ENCODE measurements around the gene COL20A1. TPM values are rescaled to one million over a fixed set of nuclear protein-coding genes. Genes with fewer than 3 reads are reported as not detected.

COL20A1 gene
- total RNA-seq, 1 donor from 2014 or later = 0.14 TPM

- no peak for DNase-seq (ENCODE audit: low spot score)
These were observed 54.2 kb downstream of the COL20A1 start for GRCh38 chr20:63347081-63347741.

GRCh38 chr20:63347950-63348827 is 55.2 kb downstream of the COL20A1 start:
- no peak for DNase-seq (ENCODE audit: low spot score)

- no peak for DNase-seq (ENCODE audit: low spot score)
These were observed 56.0 kb downstream of the COL20A1 start for GRCh38 chr20:63348828-63349515.

- no peak for DNase-seq (ENCODE audit: low spot score)
These were observed 56.5 kb downstream of the COL20A1 start for GRCh38 chr20:63349516-63349895.

- no peak for DNase-seq (ENCODE audit: low spot score)
These were observed 57.2 kb downstream of the COL20A1 start for GRCh38 chr20:63350196-63350595.

GRCh38 chr20:63350597-63351325 is 57.8 kb downstream of the COL20A1 start:
- no peak for DNase-seq (ENCODE audit: low spot score)

GRCh38 chr20:63351326-63351700 is 58.3 kb downstream of the COL20A1 start:
- DNase-seq (ENCODE audit: low spot score) = no peak

GRCh38 chr20:63351811-63352591 is 59.0 kb downstream of the COL20A1 start:
- no peak for DNase-seq (ENCODE audit: low spot score)

GRCh38 chr20:63352811-63353221 is 59.8 kb downstream of the COL20A1 start:
- no peak for DNase-seq (ENCODE audit: low spot score)

GRCh38 chr20:63354636-63355350 is 61.8 kb downstream of the COL20A1 start:
- no peak for DNase-seq (ENCODE audit: low spot score)

- DNase-seq (ENCODE audit: low spot score) = no peak
These were observed 62.9 kb downstream of the COL20A1 start for GRCh38 chr20:63355781-63356295.

GRCh38 chr20:63356511-63356910 is 63.5 kb downstream of the COL20A1 start:
- DNase-seq (ENCODE audit: low spot score) = no peak

- DNase-seq (ENCODE audit: low spot score) = no peak
These were observed 64.2 kb downstream of the COL20A1 start for GRCh38 chr20:63356931-63357879.

- peak; percentile 38 for DNase-seq (ENCODE audit: low spot score)
These were observed 65.2 kb downstream of the COL20A1 start for GRCh38 chr20:63357921-63358905.

- no peak for DNase-seq (ENCODE audit: low spot score)
These were observed 66.4 kb downstream of the COL20A1 start for GRCh38 chr20:63359164-63359934.

- DNase-seq (ENCODE audit: low spot score) = no peak
These were observed 67.2 kb downstream of the COL20A1 start for GRCh38 chr20:63359937-63360849.
